Measurements from ENCODE around the gene RBM8A.
"Not testable (repeated sequence)": the region's sequence is repeated elsewhere in the genome, so short reads cannot be mapped to it uniquely, and the experiment has no call there.

RBM8A gene

GRCh38 chr1:145956781-145957442, 29.6 kb upstream of the RBM8A start:
- DNase-seq (ENCODE audit: low read depth, low spot score), result no peak

DNA sequence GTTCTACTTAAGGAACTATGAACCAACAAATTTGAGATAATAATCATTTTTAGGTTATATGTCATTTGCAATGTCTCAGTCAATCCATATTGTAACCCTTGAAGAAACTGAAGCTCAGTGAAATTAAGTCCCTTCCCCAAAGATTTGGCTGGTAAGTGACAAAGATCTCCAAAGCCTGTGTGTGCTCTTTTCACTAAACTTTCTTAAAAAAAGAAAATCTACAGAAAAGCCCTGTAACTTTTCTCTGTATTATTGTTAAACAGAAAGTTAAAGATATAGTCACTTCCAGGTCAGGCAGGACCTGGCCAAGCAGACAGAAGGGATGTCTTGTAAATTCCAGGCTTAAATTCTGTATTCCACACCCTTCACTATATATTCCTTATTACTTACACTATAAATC, 29.1 kb upstream of the RBM8A start:
- DNase-seq (ENCODE audit: low read depth, low spot score), result no peak

GRCh38 chr1:145955436-145955835, 28.2 kb upstream of the RBM8A start:
- no peak for DNase-seq (ENCODE audit: low read depth, low spot score)

- no peak for DNase-seq (ENCODE audit: low read depth, low spot score)
Observed at GRCh38 chr1:145953861-145954260, 26.6 kb upstream of the RBM8A start.

- no peak for DNase-seq (ENCODE audit: low read depth, low spot score)
Observed at GRCh38 chr1:145952903-145953302, 25.6 kb upstream of the RBM8A start.

- DNase-seq (ENCODE audit: low read depth, low spot score), result no peak
Observed at GRCh38 chr1:145951526-145951925, 24.2 kb upstream of the RBM8A start.

- no peak for DNase-seq (ENCODE audit: low read depth, low spot score)
Observed at GRCh38 chr1:145949219-145949618, 21.9 kb upstream of the RBM8A start.

- DNase-seq (ENCODE audit: low read depth, low spot score), result no peak
Observed at GRCh38 chr1:145947551-145947950, 20.3 kb upstream of the RBM8A start.

GRCh38 chr1:145946477-145946986, 19.2 kb upstream of the RBM8A start:
- DNase-seq (ENCODE audit: low read depth, low spot score), result no peak

DNA sequence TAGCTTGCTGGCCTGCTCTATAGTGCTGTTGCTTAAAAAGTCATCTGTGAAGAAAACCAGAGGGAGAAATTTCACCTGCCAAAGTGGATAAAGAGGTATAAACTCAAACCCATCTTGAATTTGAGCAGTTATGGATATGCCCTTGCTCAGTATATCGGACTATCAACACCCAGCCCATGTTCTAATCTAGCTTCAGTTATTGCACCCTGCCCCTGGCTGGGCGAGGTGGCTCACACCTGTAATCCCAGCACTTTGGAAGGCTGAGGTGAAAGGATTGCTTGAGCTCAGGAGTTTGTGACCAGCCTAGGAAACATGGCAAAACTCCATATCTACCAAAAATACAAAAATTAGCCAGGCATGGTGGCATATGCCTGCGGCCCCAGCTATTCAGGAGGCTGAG, 17.2 kb upstream of the RBM8A start:
- no peak for DNase-seq (ENCODE audit: low read depth, low spot score)

- no peak for DNase-seq (ENCODE audit: low read depth, low spot score)
Observed at GRCh38 chr1:145942871-145943270, 15.6 kb upstream of the RBM8A start.

DNA sequence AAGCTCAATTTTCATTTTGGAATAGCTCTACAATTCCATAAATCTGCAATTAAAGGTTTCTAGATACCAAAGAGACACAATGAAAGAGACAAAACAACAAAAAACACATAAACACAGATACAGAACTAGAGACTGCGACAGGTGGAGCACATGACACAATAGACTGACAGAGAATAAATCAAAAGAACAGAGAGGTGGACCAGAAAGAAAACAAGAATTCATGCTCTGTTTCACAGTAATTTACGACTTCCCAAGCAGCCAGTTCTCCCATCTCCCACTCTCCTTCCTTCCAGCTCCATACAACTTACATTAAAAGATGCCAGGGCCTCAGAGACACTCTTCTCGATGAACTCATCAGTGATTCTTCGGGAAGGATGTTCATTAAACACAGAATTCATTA, 15.1 kb upstream of the RBM8A start:
- no peak for DNase-seq (ENCODE audit: low read depth, low spot score)

DNA sequence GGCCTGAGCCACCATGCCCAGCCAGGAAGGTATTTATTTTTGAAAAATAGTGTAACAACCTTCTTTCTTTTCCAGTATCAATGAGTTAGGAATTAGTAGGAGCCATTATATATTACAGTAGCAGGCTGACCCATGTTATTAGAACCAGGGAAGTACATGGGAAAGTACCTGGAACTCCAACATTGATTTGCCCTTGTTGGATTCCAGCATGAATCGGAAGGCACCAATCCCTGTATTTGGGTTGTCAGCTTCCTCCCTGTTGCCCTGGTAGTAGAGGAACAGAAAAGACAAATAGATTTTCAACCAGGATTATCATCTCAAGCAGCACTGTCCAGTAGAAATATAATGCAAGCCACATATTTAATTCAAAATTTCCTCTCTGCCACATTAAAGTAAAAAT, 10.2 kb upstream of the RBM8A start:
- no peak for DNase-seq (ENCODE audit: low read depth, low spot score)

DNA sequence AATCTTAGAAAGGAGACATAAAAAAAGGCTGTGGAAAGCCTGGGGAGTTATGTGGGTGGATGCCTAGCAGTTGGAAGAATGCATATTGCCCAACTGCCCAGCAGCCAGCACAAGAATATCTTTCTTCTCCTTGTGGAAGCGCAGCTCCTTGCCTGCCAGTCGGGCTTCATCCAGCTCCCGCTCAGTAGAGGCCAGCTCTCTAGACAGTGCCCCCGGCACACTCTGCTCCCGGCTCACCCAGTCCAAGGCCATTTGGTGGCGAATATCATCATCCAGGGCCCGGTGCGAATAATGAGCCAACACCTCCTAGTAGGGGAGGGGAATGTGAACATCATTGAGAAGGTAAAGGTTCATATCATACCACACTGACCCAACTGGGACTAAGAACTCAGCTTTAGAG, 9.0 kb upstream of the RBM8A start:
- DNase-seq (ENCODE audit: low read depth, low spot score), result no peak

- no peak for DNase-seq (ENCODE audit: low read depth, low spot score)
Observed at GRCh38 chr1:145935708-145936107, 8.4 kb upstream of the RBM8A start.

- DNase-seq (ENCODE audit: low read depth, low spot score), result not testable (repeated sequence)
Observed at GRCh38 chr1:145932522-145933009, 5.3 kb upstream of the RBM8A start.

GRCh38 chr1:145927916-145928643, 796 bp upstream of the RBM8A start:
- DNase-seq (ENCODE audit: low read depth, low spot score), result no peak

DNA sequence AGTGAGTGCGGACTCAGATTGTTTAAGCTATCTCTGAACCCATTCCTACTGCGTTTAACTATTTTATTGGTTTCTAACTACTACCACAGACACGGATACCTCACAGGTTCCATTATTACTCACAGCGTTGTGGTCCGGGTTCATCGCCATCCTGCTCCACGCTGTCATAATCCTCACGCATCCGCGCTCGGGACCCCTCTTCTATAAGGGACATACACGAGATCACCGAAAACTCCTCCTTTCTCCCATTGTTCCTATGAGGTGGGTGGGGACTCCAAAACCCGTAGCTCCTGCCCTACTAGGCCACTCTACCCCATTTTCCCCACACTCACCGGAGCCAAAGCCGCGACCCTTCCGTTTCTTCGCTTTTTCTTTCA, 610 bp downstream of the RBM8A start:
- DNase-seq (ENCODE audit: low read depth, low spot score), result peak; percentile 14

DNA sequence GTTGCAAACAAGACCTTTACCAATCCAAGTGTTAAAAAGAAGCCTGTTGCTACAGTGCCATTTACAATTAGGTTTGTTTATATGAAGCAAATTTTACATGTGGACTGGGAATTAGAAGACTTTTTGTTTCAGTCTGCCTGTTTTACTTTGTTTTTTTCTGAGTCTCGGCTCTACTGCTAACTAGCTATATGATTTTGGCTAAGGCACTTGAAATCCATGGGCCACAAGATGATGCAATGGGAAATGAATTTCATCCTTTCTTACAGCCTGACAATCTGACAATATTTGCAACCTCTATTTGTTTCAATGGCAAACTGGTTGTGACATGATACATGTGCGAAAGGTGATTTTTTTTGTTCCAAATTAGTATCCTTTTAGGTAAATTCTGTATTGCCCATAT, 5.0 kb downstream of the RBM8A start:
- no peak for DNase-seq (ENCODE audit: low read depth, low spot score)

GRCh38 chr1:145920297-145920696, 7.0 kb downstream of the RBM8A start:
- DNase-seq (ENCODE audit: low read depth, low spot score), result not testable (repeated sequence)

- no peak for DNase-seq (ENCODE audit: low read depth, low spot score)
Observed at GRCh38 chr1:145918992-145919939, 8.0 kb downstream of the RBM8A start.

Data from activated naive CD8-positive, alpha-beta T cell treated with anti-CD3 and anti-CD28 coated beads, Interleukin-2, amount 50 U/mL, for 16 hours (primary cell).